Stimulated activated effector memory CD8-positive, alpha-beta T cell treated with anti-CD3 and anti-CD28 coated beads, Interleukin-12 subunit alpha, Interleukin-12 subunit beta, amount 100 ng/mL, for 72 hours (primary cell): Measurements from ENCODE around the gene CTSH.

Source experiments
- ATAC-seq: fragments of 150-1000 bp; cut with Tn5 transposase; 2 replicates; pipeline ENCODE4 v1.10.0; 2021
- DNase-seq, 2 donors: peaks; one replicate each; pipeline ENCODE4 v3.0.0; 2021 to 2022; ENCODE audit warnings: low spot score in 2 of 2
- H3K27ac Mint-ChIP-seq: one replicate; pipeline ENCODE4 v1.8.0; 2022; ENCODE audit warnings: mild to moderate bottlenecking, mixed read lengths
- H3K36me3 Mint-ChIP-seq: one replicate; pipeline ENCODE4 v1.8.0; 2022; ENCODE audit warnings: mild to moderate bottlenecking, mixed read lengths
- H3K4me1 Mint-ChIP-seq: one replicate; pipeline ENCODE4 v1.8.0; 2022; ENCODE audit warnings: mixed read lengths
- H3K4me3 Mint-ChIP-seq: one replicate; pipeline ENCODE4 v1.8.0; 2022; ENCODE audit warnings: mild to moderate bottlenecking, mixed read lengths
- H3K9me3 Mint-ChIP-seq: one replicate; pipeline ENCODE4 v1.8.0; 2022; ENCODE audit warnings: mixed read lengths

The CTSH gene, protein sequence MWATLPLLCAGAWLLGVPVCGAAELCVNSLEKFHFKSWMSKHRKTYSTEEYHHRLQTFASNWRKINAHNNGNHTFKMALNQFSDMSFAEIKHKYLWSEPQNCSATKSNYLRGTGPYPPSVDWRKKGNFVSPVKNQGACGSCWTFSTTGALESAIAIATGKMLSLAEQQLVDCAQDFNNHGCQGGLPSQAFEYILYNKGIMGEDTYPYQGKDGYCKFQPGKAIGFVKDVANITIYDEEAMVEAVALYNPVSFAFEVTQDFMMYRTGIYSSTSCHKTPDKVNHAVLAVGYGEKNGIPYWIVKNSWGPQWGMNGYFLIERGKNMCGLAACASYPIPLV

DNA sequence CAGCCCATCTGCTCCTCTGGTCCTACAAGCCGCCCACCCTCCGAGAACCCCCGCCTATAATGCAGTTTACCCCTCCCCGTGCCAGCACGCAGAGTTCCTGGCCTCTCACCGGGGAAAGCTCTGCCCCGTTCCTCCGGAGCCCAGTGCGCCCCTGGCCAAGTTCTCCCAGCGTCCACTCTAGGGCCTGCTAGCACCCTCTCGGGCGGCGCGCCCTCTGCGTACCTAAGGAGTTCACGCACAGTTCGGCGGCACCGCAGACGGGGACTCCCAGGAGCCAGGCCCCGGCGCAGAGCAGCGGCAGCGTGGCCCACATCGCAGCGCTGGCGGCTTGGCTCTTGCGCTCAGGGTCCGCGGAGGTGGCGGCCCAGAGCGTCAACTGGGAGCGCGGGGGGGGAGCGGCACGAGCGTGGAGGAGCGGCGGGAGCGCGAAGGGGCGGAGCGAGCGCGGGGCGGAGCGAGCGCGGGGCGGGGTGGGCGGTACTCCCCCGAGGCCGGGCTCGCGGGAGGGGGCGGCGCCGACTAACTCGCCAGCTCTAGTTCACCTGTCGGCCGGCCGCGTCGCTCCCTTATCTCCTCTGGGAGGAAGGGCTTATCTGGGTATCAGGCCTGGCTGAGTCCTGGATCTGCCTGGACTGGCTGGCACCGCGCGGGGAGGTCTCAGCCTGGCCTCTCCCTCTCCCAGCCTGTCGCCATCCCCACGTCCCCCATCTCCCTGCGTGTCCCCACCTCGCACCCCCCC lies at the start of gene CTSH:
CTSH (minus strand) TSS at position 378 of the 739 bp plus-strand sequence; CDS start at position 313, 65 bp downstream.
- DNase-seq (peak; percentile 68 to 78), ATAC-seq (peak; percentile 89)
- H3K36me3 Mint-ChIP-seq = peaks cover 30% of the 10 kb centered on the region

DNA sequence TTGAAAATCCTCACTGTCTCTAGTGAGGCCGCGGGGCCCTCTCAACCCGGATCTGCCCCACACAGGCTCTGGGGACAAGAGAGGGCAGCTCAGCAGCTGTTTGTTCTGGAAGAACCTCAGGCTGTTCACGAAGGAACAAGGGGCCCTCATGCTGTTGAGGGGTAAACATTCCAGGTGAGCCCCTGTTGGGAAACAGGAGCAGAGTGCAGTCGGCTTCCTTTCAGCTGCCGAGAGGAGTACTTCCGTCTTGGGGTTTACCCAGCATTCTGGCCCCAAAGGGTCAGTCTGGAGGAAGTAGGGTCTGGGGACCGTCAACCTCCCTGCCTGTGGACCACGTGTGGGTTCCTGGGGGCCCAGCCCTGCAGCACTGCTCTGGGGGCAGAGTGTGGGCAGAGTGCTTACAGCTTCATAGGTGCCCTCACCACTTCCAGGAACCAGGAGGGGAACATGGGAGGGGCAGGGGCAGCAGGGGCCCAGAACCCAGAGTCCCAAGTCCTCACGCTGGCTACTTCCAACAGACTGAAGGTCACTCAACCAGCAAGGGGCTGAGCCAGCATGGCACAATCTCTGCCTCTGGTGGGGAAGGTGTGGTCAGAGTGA lies 49.2 kb upstream of the CTSH start:
- H3K9me3 Mint-ChIP-seq = no peaks in the 10 kb centered on the region
- ATAC-seq = no peak
- no peak overlapping the region for H3K27ac Mint-ChIP-seq
- peaks cover 7% of the 10 kb centered on the region for H3K36me3 Mint-ChIP-seq
- no peak overlapping the region for H3K4me3 Mint-ChIP-seq
- no peak for DNase-seq
- peaks cover 7% of the 10 kb centered on the region for H3K4me1 Mint-ChIP-seq

More for the DNA sequence above, at the start of gene CTSH:
- Mint-ChIP-seq H3K4me1 (peaks cover 7% of the 10 kb centered on the region), H3K4me3 (peak within 1 kb of the TSS; percentile 86), H3K9me3 (no peaks in the 10 kb centered on the region), H3K27ac (peak within 1 kb of the TSS; percentile 85)

DNA sequence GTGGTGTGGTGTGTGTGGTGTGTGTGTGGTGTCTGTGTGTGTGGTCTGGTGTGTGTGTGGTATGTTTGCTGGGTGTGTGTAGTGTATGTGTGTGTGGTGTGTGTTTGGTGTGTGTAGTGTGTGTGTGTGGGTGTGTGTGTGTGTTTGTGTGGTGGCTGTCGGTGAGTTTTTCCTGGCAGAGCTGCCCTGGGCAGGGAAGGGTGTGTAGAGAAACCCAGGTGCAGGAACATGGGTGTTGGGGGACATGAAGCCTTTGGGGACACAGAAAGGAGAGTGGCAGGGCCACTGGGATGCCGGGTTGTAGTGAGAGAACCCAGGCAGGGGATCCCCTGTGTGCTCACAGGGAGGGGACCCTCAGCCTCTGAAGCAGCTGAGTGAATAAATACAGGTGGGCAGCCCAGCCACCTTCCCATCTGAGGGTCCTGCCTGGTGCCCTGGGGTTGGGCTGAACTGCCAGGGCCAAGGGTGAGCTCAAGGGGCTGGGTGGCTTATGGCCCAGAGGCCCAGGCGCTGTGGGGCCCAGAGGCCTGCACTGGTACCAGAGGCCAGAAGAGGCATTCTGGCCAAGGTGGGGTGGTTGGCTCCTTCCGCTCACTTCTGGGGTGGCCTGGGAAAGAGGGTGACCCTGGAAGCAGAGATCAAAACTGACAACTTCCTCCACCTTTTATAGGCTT lies 48.5 kb upstream of the CTSH start:
- Mint-ChIP-seq H3K4me3 (no peak overlapping the region), H3K4me1 (peaks cover 10% of the 10 kb centered on the region), H3K27ac (no peak overlapping the region), H3K36me3 (peaks cover 7% of the 10 kb centered on the region), H3K9me3 (no peaks in the 10 kb centered on the region)
- ATAC-seq = peak; percentile 5
- no peak for DNase-seq

DNA sequence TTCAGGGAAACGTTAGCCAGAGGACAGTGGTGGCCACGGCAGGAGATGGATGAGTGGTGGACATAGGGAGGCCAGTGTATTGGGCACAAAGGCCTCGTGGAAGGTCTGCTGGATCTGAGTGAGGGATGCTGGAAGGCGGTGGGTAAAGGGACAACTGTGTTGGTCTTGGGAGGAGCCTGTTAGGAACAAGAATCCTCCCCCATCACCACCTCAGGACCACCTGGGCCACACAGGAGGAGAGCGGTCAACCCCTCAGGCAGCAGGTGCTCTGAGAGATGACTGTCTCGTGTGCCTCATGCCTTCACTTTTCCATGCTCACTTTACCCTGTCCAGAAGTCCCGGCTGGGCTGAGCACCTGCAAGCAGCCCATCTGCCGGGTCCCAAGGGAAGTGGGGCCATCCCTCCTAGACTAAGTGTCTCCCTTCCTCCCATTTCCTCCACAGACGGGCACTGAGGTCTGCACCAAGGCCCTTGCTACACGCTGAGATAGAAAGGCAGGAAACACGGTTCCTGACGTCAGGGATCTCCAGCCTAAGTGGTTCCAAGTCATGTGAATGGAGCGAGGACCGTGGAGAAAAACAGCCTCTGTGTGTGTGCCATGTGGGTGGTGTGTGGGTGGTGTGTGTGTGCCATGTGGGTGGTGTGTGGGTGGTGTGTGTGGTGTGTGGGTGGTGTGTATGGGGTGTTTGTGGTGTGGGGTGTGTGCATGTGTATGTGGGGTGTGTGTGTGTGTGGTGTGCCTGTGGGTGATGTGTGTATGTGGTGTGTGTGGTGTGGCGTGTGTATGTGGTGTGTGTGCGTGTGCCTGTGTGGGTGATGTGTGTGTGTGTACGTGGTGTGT lies 47.8 kb upstream of the CTSH start:
- ATAC-seq (no peak), DNase-seq (no peak)
- no peak overlapping the region for H3K4me3 Mint-ChIP-seq
- H3K27ac Mint-ChIP-seq = no peak overlapping the region
- peaks cover 7% of the 10 kb centered on the region for H3K36me3 Mint-ChIP-seq
- no peaks in the 10 kb centered on the region for H3K9me3 Mint-ChIP-seq
- H3K4me1 Mint-ChIP-seq = peaks cover 13% of the 10 kb centered on the region

DNA sequence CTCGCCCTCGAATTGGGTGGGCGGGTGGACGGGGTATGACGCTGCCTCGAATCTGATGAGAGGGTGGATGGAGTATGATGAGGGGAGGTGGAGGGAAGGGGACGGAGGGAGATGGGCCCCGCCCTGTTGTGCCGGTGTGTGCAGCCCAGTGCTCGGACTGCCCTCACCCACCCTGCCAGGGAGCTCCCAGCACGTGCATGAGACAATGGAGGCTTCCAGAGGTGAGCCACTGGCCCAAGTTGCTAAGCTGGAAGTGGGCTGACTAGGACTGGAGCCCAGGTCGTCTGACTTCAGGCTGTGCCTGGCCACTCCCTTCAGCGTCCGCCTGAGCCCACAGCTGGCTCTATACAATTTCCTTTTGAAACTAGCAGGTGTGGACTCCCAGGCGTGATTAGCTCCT lies 47.0 kb upstream of the CTSH start:
- no peaks in the 10 kb centered on the region for H3K9me3 Mint-ChIP-seq

DNA sequence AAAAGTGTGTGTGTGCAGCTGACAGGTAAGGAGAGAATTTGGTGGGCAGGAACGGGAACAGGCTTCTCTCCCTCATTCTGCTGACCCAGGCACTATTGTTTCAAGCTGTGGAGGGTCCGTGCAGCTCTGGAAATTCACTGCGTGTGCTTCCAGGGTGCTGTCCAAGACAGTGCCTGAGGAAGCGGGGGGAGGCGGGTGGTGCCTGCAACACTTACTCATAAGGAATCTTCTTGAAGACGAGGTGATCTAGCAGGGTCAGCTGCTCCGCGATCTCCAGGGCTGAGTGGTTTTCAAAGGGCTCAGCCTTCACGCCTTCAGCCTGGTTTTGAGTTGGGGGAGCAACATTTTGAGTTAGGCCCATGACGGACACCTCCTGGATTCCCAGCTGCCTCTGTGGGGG lies 46.6 kb upstream of the CTSH start:
- H3K27ac Mint-ChIP-seq = no peak overlapping the region
- no peak for ATAC-seq
- peaks cover 13% of the 10 kb centered on the region for H3K4me1 Mint-ChIP-seq
- no peaks in the 10 kb centered on the region for H3K9me3 Mint-ChIP-seq
- H3K36me3 Mint-ChIP-seq = peaks cover 7% of the 10 kb centered on the region
- no peak overlapping the region for H3K4me3 Mint-ChIP-seq
- DNase-seq = no peak

More for the DNA sequence above, 47.0 kb upstream of the CTSH start:
- Mint-ChIP-seq H3K36me3 (peaks cover 7% of the 10 kb centered on the region), H3K4me3 (no peak overlapping the region), H3K27ac (no peak overlapping the region), H3K4me1 (peaks cover 13% of the 10 kb centered on the region)
- ATAC-seq = no peak
- DNase-seq = no peak

DNA sequence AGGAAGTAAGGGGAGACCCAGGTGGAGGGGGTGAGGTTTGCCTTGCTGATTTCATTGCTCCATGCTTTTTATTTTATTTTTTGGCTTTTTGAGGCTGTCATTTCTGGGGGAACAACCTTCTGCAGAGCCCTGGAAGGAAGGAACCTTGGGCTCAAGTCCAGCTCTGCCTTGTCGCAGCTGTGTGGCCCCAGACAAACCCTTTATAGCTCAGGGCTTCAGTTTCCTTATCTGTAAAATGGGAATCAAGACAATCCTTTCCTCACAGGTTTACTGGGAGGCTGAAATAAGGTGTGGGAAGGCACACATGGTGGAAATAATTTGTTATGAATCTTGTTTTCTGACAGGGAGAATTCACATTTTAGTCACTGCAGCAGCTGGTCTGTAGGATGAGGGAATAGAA lies 45.4 kb upstream of the CTSH start:
- no peaks in the 10 kb centered on the region for H3K9me3 Mint-ChIP-seq
- no peak for ATAC-seq
- peaks cover 7% of the 10 kb centered on the region for H3K36me3 Mint-ChIP-seq
- H3K4me3 Mint-ChIP-seq = no peak overlapping the region
- DNase-seq = no peak
- H3K4me1 Mint-ChIP-seq = peaks cover 13% of the 10 kb centered on the region
- H3K27ac Mint-ChIP-seq = no peak overlapping the region

DNA sequence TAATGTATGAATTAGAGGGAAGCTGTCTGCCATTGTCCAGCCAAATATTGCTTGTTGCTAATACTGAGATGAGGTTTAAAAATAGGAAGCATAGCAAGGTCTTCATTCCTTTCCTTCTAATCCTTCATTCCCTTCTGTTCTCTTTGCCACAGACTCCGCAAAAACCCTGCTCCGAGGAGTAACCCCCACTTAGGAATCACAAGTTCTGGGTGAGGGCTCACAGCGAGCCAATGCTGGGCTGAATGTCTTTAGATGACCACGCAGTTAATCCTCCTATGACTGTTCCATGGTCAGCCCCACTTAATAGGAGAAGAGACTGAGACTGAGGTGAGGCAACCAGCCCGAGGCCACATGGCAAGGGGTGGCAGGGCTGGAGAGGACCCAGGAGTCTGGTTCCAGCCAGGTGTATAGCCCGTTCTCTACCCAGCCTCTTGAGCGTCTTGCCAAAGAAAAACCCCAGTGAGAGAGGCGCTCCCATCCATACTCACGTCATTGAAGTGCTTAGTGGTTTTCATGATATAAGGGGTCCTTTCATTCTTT lies 44.9 kb upstream of the CTSH start:
- ATAC-seq (no peak), DNase-seq (no peak)
- H3K4me3 Mint-ChIP-seq = no peak overlapping the region
- H3K9me3 Mint-ChIP-seq = no peaks in the 10 kb centered on the region
- no peak overlapping the region for H3K27ac Mint-ChIP-seq
- peaks cover 13% of the 10 kb centered on the region for H3K4me1 Mint-ChIP-seq
- peaks cover 7% of the 10 kb centered on the region for H3K36me3 Mint-ChIP-seq

DNA sequence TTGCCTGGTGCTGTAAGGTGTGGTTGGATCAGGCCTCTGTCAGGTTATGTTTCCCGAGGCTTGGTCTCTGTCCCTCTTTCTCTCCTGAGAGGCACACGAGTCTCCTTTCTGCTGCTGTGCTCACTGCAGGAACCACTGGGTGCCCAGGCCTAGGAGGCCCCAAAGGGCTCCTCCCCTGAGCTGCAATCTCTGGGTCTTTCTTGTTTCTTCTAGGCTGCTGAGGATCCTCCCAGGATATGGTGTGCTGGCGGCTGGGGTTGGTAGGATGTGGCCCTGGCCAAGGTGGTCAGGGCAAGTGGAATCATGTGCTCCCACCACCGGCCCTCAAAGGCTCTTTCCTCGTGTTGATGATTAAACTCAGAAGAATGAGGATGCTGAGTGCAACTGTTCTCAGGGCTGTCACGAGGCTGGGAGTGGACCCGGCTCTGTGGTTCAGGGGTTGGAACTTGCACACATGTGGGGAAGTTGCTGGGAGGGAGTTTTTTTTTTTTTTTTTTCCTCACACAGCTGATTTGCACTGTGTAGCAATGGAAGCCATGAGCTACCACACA lies 43.6 kb upstream of the CTSH start:
- H3K9me3 Mint-ChIP-seq = no peaks in the 10 kb centered on the region
- H3K36me3 Mint-ChIP-seq = peaks cover 7% of the 10 kb centered on the region
- DNase-seq (no peak), ATAC-seq (peak; percentile 47)
- no peak overlapping the region for H3K4me3 Mint-ChIP-seq
- peaks cover 13% of the 10 kb centered on the region for H3K4me1 Mint-ChIP-seq
- no peak overlapping the region for H3K27ac Mint-ChIP-seq

DNA sequence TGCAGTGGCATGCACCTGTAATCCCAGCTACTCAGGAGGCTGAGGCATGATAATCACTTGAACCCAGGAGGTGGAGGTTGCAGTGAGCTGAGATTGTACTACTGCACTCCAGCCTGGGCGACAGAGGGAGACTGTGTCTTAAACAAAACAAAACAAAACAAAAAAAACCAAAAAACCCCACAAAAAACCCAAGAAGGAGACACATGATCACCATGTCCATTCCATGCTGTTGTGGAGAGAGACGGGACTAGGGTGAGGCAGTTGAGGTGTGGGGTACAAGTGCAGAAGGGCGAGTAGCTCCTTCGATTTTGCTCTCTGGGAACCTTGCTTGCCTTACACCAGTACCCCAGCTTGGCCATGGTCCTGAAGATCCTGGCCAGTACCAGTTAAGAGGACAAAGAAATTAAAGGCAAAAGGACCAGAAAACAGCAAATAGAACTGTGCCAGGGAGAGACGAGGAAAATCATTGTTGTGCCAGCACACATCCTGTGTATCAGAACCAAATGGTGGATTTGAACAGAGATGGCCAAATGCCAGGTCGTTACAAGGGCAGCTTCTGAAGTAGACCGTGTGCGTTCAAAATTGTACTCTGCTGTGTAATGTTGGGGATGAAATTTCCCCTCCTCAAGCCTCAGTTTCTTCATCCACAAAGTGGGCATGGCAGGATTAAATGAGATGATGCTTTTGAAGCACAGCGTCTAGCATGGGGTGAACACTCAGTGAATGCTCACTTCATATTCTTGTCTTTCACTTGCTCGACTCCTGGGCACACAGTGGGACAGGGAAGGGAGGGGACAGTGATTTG lies 42.9 kb upstream of the CTSH start:
- ATAC-seq = no peak
- no peaks in the 10 kb centered on the region for H3K9me3 Mint-ChIP-seq
- no peak overlapping the region for H3K27ac Mint-ChIP-seq

DNA sequence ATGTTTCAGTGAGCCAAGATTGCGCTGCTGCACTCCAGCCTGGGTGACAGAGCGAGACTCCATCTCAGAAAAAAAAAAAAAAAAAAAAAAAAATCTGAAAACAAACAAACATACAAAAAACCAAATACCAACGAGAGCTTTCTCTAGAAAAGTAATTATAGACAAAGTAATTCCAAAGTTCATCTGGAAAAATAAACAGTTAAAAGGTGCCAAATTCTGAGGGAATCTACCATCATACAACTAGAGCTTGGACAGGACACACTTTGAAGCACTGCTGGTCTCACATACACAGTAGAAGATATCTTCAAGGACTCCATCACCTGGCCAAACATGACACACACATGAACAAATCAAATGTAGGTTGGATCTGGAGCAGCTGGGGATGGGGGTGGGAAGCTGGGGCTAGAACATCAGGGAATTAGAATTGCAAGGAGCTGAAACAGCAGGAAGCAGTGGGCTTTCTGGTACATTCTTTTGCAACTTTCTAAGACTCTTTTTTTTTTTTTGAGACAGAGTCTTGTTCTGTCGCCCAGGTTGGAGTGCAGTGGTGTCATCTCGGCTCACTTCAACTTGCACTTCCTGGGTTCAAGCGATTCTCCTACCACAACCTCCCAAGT lies 41.1 kb upstream of the CTSH start:
- H3K9me3 Mint-ChIP-seq = no peaks in the 10 kb centered on the region
- ATAC-seq = no peak
- H3K27ac Mint-ChIP-seq = no peak overlapping the region
- DNase-seq = no peak
- H3K36me3 Mint-ChIP-seq = no peaks in the 10 kb centered on the region
- H3K4me3 Mint-ChIP-seq = no peak overlapping the region
- peaks cover 6% of the 10 kb centered on the region for H3K4me1 Mint-ChIP-seq

More for the DNA sequence above, 42.9 kb upstream of the CTSH start:
- no peak overlapping the region for H3K4me3 Mint-ChIP-seq
- peaks cover under 1% of the 10 kb centered on the region for H3K36me3 Mint-ChIP-seq
- no peak for DNase-seq
- peaks cover 6% of the 10 kb centered on the region for H3K4me1 Mint-ChIP-seq

DNA sequence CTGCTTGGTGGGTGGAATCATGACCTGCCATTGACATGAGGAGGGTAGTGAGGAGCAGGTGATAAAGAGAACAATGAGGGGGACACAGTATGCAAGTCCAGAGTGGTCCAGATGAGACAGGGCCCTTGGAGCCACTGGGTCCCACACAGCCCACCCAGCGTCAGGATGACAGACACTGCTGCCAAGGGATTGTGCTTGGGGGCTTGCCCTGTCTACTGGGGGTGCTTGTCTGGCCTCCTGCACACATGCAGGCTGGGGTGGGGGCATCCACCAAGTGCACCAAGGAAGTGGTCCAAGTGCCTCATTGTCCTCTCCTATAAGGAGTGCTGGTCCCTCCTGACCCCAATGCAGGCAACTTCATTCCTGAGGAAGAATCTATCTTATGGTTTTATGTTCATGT lies 39.2 kb upstream of the CTSH start:
- Mint-ChIP-seq H3K4me3 (no peak overlapping the region), H3K36me3 (no peaks in the 10 kb centered on the region), H3K4me1 (peaks cover 6% of the 10 kb centered on the region), H3K27ac (no peak overlapping the region), H3K9me3 (no peaks in the 10 kb centered on the region)
- no peak for DNase-seq
- ATAC-seq = no peak

DNA sequence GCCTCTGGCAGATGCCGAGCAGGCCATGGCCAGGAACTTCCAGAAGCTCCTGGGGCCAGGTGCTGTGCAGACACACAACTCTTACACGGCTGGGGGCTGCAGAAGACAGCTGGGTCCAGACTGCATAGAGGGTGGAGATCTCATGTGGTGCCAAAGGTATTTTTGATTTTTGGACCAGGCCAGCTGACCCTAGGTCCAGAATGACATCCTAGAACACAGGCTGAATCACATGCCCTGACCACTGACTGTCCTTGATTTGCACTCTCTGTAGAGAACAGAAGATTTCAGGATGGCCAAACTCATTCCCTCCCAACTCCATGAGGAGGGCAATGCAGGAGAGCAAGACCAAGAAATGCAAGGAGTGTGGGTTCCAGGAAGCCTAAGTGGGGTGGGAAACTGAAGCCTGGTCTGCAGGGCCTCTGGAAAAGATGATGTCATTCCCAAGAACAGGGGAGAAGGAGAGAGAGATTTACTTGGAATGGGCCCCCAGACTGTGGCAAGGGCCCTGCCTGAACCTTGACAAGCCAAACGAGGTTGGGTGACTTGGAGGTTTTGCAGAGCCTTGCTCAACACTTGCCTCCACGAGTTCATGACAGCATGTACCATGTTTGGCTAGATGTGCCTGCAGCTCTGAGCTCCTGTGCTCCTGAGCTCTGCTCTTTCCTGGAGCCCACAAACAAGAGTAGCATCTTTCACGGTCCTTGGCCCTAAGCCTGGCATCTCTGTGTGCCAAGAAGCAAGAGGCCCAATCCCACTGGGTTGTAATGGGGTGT lies 38.5 kb upstream of the CTSH start:
- H3K27ac Mint-ChIP-seq = no peak overlapping the region
- H3K4me1 Mint-ChIP-seq = peaks cover 2% of the 10 kb centered on the region
- no peak for ATAC-seq
- H3K4me3 Mint-ChIP-seq = no peak overlapping the region
- DNase-seq = no peak
- no peaks in the 10 kb centered on the region for H3K9me3 Mint-ChIP-seq
- H3K36me3 Mint-ChIP-seq = no peaks in the 10 kb centered on the region
